MG63 (cell line): ENCODE data around the gene CAMK2N2. TPM values are rescaled to one million over a fixed set of nuclear protein-coding genes. Genes with fewer than 3 reads are reported as not detected.

Experiments used
- DNase-seq: peaks from one replicate; pipeline ENCODE4 v3.0.0-alpha.2; 2020
- H3K27me3 ChIP-seq: fragments of 250-450 bp; sonication (Bioruptor Pico); 2 replicates; pipeline ENCODE4 v1.5.1; 2020; ENCODE audit warnings: mild to moderate bottlenecking, moderate library complexity
- H3K36me3 ChIP-seq: fragments of 250-450 bp; sonication (Bioruptor Pico); 2 replicates; pipeline ENCODE4 v1.5.1; 2020; ENCODE audit warnings: mild to moderate bottlenecking, moderate library complexity
- H3K4me3 ChIP-seq: fragments of 250-450 bp; sonication (Bioruptor Pico); 2 replicates; pipeline ENCODE4 v1.5.1; 2020; ENCODE audit warnings: mild to moderate bottlenecking, moderate library complexity
- H3K9me3 ChIP-seq: fragments of 250-450 bp; sonication (Bioruptor Pico); 2 replicates; pipeline ENCODE4 v1.5.1; 2020; ENCODE audit warnings: mild to moderate bottlenecking, moderate library complexity
- total RNA-seq: library from RNA; depleted of rRNA; stranded (reverse); fragments of >200 nt; shearing (Covaris generic); gene quantifications from 2 replicates; pipeline ENCODE4 v1.2.3, GENCODE V29; 2014; ENCODE audit warnings: low replicate concordance

The CAMK2N2 gene
- total RNA-seq, 1 experiment from 2014 or later = not detected

GRCh38 chr3:184255291-184256039 is 5.9 kb downstream of the CAMK2N2 start:
- DNase-seq = no peak
- peaks cover 2% of the 10 kb centered on the region; the same call in 1 of the 2 replicates for H3K36me3 ChIP-seq
- H3K9me3 ChIP-seq = no peaks in the 10 kb centered on the region
- peaks cover 4% of the 10 kb centered on the region; the same call in 1 of the 2 replicates for H3K27me3 ChIP-seq
- no peak overlapping the region for H3K4me3 ChIP-seq

- H3K9me3 ChIP-seq = no peaks in the 10 kb centered on the region
- DNase-seq = peak; percentile 87
- H3K36me3 ChIP-seq = peaks cover 11% of the 10 kb centered on the region
- no peaks in the 10 kb centered on the region for H3K27me3 ChIP-seq
- peak overlapping the region; percentile 90 for H3K4me3 ChIP-seq
Measured at GRCh38 chr3:184250167-184250828, 11.1 kb downstream of the CAMK2N2 start.

GRCh38 chr3:184249412-184250166 is 11.8 kb downstream of the CAMK2N2 start, which contains the start of gene EEF1AKMT4:
EEF1AKMT4 (plus strand) TSS chr3:184249672; CDS start chr3:184249695, 23 bp downstream.
- Histone ChIP-seq H3K4me3 (peak within 1 kb of the TSS; percentile 90), H3K9me3 (no peaks in the 10 kb centered on the region)
- DNase-seq = peak; percentile 98

GRCh38 chr3:184248454-184249411 is 12.6 kb downstream of the CAMK2N2 start, which contains the start of gene ALG3:
ALG3 (minus strand) TSS chr3:184248962; CDS start chr3:184248940, 22 bp downstream.
- Histone ChIP-seq H3K27me3 (no peaks in the 10 kb centered on the region), H3K9me3 (no peaks in the 10 kb centered on the region), H3K4me3 (peak within 1 kb of the TSS; percentile 90), H3K36me3 (peaks cover 27% of the 10 kb centered on the region)
- DNase-seq = peak; percentile 84

More at GRCh38 chr3:184249412-184250166, 11.8 kb downstream of the CAMK2N2 start, which contains the start of gene EEF1AKMT4:
- H3K36me3 ChIP-seq = peaks cover 18% of the 10 kb centered on the region
- H3K27me3 ChIP-seq = no peaks in the 10 kb centered on the region

GRCh38 chr3:184242297-184242685 is 19.1 kb downstream of the CAMK2N2 start:
- Histone ChIP-seq H3K9me3 (no peaks in the 10 kb centered on the region), H3K27me3 (no peaks in the 10 kb centered on the region), H3K4me3 (no peak overlapping the region), H3K36me3 (peaks cover 40% of the 10 kb centered on the region)
- DNase-seq = no peak

GRCh38 chr3:184241447-184242296 is 19.7 kb downstream of the CAMK2N2 start:
- Histone ChIP-seq H3K36me3 (peaks cover 40% of the 10 kb centered on the region), H3K4me3 (no peak overlapping the region), H3K9me3 (no peaks in the 10 kb centered on the region), H3K27me3 (no peaks in the 10 kb centered on the region)
- DNase-seq = no peak

GRCh38 chr3:184241141-184241446 is 20.3 kb downstream of the CAMK2N2 start:
- H3K27me3 ChIP-seq = no peaks in the 10 kb centered on the region
- H3K9me3 ChIP-seq = no peaks in the 10 kb centered on the region
- peaks cover 40% of the 10 kb centered on the region for H3K36me3 ChIP-seq
- no peak overlapping the region for H3K4me3 ChIP-seq
- no peak for DNase-seq

GRCh38 chr3:184240384-184241140 is 20.8 kb downstream of the CAMK2N2 start:
- Histone ChIP-seq H3K36me3 (peaks cover 35% of the 10 kb centered on the region), H3K4me3 (no peak overlapping the region), H3K27me3 (no peaks in the 10 kb centered on the region), H3K9me3 (no peaks in the 10 kb centered on the region)
- no peak for DNase-seq

GRCh38 chr3:184239708-184240107 is 21.6 kb downstream of the CAMK2N2 start:
- Histone ChIP-seq H3K9me3 (no peaks in the 10 kb centered on the region), H3K4me3 (no peak overlapping the region), H3K36me3 (peaks cover 27% of the 10 kb centered on the region), H3K27me3 (no peaks in the 10 kb centered on the region)
- DNase-seq = no peak

GRCh38 chr3:184239221-184239620 is 22.1 kb downstream of the CAMK2N2 start:
- no peaks in the 10 kb centered on the region for H3K9me3 ChIP-seq
- no peak for DNase-seq
- peaks cover 22% of the 10 kb centered on the region for H3K36me3 ChIP-seq
- H3K4me3 ChIP-seq = no peak overlapping the region
- H3K27me3 ChIP-seq = no peaks in the 10 kb centered on the region

- Histone ChIP-seq H3K27me3 (no peaks in the 10 kb centered on the region), H3K4me3 (no peak overlapping the region), H3K36me3 (peaks cover 13% of the 10 kb centered on the region), H3K9me3 (no peaks in the 10 kb centered on the region)
- no peak for DNase-seq
Measured at GRCh38 chr3:184238246-184238818, 23.0 kb downstream of the CAMK2N2 start.

GRCh38 chr3:184237807-184238206 is 23.5 kb downstream of the CAMK2N2 start:
- Histone ChIP-seq H3K36me3 (peaks cover 8% of the 10 kb centered on the region), H3K27me3 (no peaks in the 10 kb centered on the region), H3K4me3 (no peak overlapping the region), H3K9me3 (no peaks in the 10 kb centered on the region)
- DNase-seq = no peak

- no peak for DNase-seq
- no peaks in the 10 kb centered on the region for H3K9me3 ChIP-seq
- no peak overlapping the region for H3K4me3 ChIP-seq
- H3K36me3 ChIP-seq = peaks cover 2% of the 10 kb centered on the region; the same call in 1 of the 2 replicates
- peaks cover 2% of the 10 kb centered on the region; the same call in 1 of the 2 replicates for H3K27me3 ChIP-seq
Measured at GRCh38 chr3:184237211-184237610, 24.1 kb downstream of the CAMK2N2 start.

- Histone ChIP-seq H3K27me3 (peaks cover 8% of the 10 kb centered on the region), H3K36me3 (no peaks in the 10 kb centered on the region), H3K4me3 (no peak overlapping the region), H3K9me3 (no peaks in the 10 kb centered on the region)
- DNase-seq = no peak
Measured at GRCh38 chr3:184236636-184237035, 24.7 kb downstream of the CAMK2N2 start.
